GM12892 (cell line): ENCODE measurements around the gene B3GNT9.
"Not testable (repeated sequence)": the region's sequence is repeated elsewhere in the genome, so short reads cannot be mapped to it uniquely, and the experiment has no call there.

Source experiments
- DNase-seq: peaks from one replicate; pipeline ENCODE4 v3.0.0; 2011; ENCODE audit not compliant: insufficient read length
- FAIRE-seq: peaks from 2 replicates; lab custom pipeline; 2011; peaks lifted over from hg19 to GRCh38; lab: Jason Lieb, UNC
- POLR2A ChIP-seq: IDR thresholded peaks from 2 replicates; pipeline ENCODE4 v1.6.1; 2011; ENCODE audit warnings: low read depth, low read length, control low read depth
- POLR2AphosphoS5 ChIP-seq: IDR thresholded peaks from 2 replicates; pipeline ENCODE4 v1.6.1; 2011; ENCODE audit warnings: low read depth, low read length, control low read depth
- TAF1 ChIP-seq: IDR thresholded peaks from 2 replicates; pipeline ENCODE4 v1.6.1; 2011; ENCODE audit warnings: low read depth, mild to moderate bottlenecking, control low read depth, low read length, borderline replicate concordance

Gene B3GNT9

GRCh38 chr16:67146523-67147357, 4.1 kb downstream of the B3GNT9 start:
- DNase-seq (no peak), FAIRE-seq (no peak)
- TF ChIP-seq TAF1 (no peak), POLR2A (no peak), POLR2AphosphoS5 (no peak)

- TF ChIP-seq POLR2AphosphoS5: no peak
- TF ChIP-seq POLR2A: no peak
- TF ChIP-seq TAF1: no peak
- FAIRE-seq (no peak), DNase-seq (no peak)
Measured at GRCh38 chr16:67145746-67146145, 5.1 kb downstream of the B3GNT9 start.

- DNase-seq (no peak), FAIRE-seq (no peak)
- TF ChIP-seq POLR2A: no peak
- TF ChIP-seq TAF1: no peak
- TF ChIP-seq POLR2AphosphoS5: no peak
Measured at GRCh38 chr16:67144943-67145342, 5.9 kb downstream of the B3GNT9 start.

GRCh38 chr16:67142342-67142741, 8.5 kb downstream of the B3GNT9 start:
- TF ChIP-seq POLR2A (no peak), POLR2AphosphoS5 (no peak), TAF1 (no peak)
- DNase-seq: no peak
- no peak for FAIRE-seq

GRCh38 chr16:67141391-67141790, 9.4 kb downstream of the B3GNT9 start:
- FAIRE-seq (no peak), DNase-seq (no peak)
- no peak for TF ChIP-seq TAF1
- TF ChIP-seq POLR2A: no peak
- TF ChIP-seq POLR2AphosphoS5: no peak

GRCh38 chr16:67137605-67138004, 13.2 kb downstream of the B3GNT9 start:
- FAIRE-seq: no peak

GRCh38 chr16:67129422-67129821, 21.4 kb downstream of the B3GNT9 start:
- TF ChIP-seq TAF1: no peak
- FAIRE-seq (no peak), DNase-seq (no peak)

More at GRCh38 chr16:67137605-67138004, 13.2 kb downstream of the B3GNT9 start:
- DNase-seq: no peak
- TF ChIP-seq TAF1: no peak
- TF ChIP-seq POLR2AphosphoS5: no peak
- TF ChIP-seq POLR2A: no peak

GRCh38 chr16:67128887-67129286, 21.9 kb downstream of the B3GNT9 start:
- TF ChIP-seq POLR2A (no peak), POLR2AphosphoS5 (no peak), TAF1 (no peak)
- DNase-seq (no peak), FAIRE-seq (no peak)

- FAIRE-seq (no peak), DNase-seq (no peak)
- TF ChIP-seq POLR2A: no peak
- no peak for TF ChIP-seq TAF1
- no peak for TF ChIP-seq POLR2AphosphoS5
Measured at GRCh38 chr16:67128417-67128816, 22.4 kb downstream of the B3GNT9 start.

- not testable (repeated sequence) for FAIRE-seq, DNase-seq
Measured at GRCh38 chr16:67122799-67123198, 28.0 kb downstream of the B3GNT9 start.

GRCh38 chr16:67120025-67120424, 30.8 kb downstream of the B3GNT9 start:
- TF ChIP-seq TAF1: no peak
- TF ChIP-seq POLR2A: no peak
- TF ChIP-seq POLR2AphosphoS5: no peak
- FAIRE-seq (no peak), DNase-seq (no peak)

- no peak for DNase-seq
- no peak for TF ChIP-seq POLR2A
- no peak for TF ChIP-seq TAF1
- TF ChIP-seq POLR2AphosphoS5: no peak
- no peak for FAIRE-seq
Measured at GRCh38 chr16:67117716-67118115, 33.1 kb downstream of the B3GNT9 start.
